Loucy (cell line): ENCODE results near the gene MAT2A.

Source experiments
- CTCF ChIP-seq: fragments of 200-600 bp; sonication (generic); conservative IDR thresholded peaks from 2 replicates; pipeline ENCODE4 v1.5.1; 2014; ENCODE audit warnings: mild to moderate bottlenecking, antibody characterized with exemption, low read length
- EZH2phosphoT487 ChIP-seq: fragments of 200-600 bp; IDR thresholded peaks from 2 replicates; pipeline ENCODE4 v1.6.1; 2018; ENCODE audit warnings: antibody characterized with exemption, mild to moderate bottlenecking, moderate library complexity, borderline replicate concordance

GRCh38 chr2:85554980-85555612 lies 16.1 kb downstream of the MAT2A start:
- no peak for TF ChIP-seq CTCF
- no peak for TF ChIP-seq EZH2phosphoT487
